HG03378 (cell line): Measurements from ENCODE around the gene PLA2G7.
"Not testable (repeated sequence)": the region's sequence is repeated elsewhere in the genome, so short reads cannot be mapped to it uniquely, and the experiment has no call there.

ENCODE experiments used
- ATAC-seq: cut with Tn5 transposase; IDR thresholded peaks from one replicate; pipeline ENCODE4 v1.9.1; 2021; ENCODE audit warnings: mild to moderate bottlenecking, moderate library complexity; ENCODE audit not compliant: unreplicated experiment

PLA2G7 gene

DNA sequence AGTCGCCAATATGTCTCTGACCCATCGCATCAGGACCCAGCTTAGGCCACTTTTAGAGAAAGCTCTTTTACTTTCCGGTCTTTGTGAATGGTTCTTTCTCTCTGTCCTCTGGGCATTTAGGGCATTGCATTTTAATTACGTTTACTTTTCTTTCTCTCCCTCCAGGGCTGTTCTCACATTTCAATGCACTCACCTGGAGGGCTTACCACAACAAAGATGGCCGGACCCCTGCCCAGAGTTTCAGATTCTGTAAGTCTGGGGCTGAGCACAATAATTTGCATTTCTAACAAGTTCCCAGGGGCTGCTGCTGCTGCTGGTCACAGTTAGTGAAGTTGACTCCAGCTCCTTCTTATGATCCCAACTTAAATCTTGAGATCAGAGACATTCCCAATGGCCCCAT is 14.6 kb upstream of the PLA2G7 start:
- no peak for ATAC-seq

DNA sequence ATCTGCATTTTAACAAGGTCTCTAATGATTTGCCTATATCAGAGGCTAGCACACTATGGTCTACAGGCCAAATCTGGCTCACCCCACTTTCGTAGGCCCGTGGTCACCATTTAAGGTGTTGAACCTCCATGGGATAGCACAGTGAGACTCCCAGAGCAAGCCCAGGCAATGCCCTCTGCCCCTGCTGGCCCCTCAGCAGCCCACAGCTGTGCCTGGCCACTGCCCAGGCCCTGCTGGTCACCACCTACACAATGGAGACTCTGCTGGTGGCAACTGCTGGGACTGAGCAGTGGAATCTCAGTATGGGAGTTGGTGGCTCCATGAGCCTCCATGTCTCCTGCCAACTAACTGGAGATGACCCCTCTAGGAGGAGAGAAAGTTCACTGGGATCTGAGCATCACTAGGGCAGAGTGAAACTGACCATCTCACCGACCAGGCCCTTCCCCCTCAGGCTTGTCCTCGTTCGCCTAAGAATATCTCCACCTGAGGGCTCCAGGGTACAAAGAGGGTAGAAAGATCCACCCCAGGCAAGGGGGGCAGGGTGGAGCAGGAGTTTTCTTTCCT is 13.8 kb upstream of the PLA2G7 start:
- no peak for ATAC-seq

DNA sequence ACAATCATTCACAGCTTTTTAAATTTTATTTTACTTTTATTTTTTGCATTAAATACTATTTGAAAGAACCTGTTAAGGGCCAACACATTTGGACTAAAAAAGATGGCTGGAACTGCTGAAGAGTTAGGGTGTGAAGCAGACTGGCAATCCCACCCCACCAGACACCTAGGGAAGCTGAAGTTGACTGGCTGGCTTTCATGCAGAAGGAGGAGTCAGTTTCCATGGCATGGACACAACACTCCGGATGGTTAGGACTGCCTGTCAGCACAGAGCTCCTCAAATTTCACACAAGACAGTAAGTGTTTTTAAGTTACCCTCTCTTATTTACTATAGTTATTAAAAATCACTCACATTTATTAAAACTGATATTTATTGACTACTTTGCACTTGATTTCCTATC is 11.5 kb upstream of the PLA2G7 start, which contains the start of gene ANKRD66:
Gene ANKRD66 (plus strand): TSS at position 238 of the 400 bp plus-strand sequence. CDS start 5,016 bp downstream, outside the sequence.
- no peak for ATAC-seq

DNA sequence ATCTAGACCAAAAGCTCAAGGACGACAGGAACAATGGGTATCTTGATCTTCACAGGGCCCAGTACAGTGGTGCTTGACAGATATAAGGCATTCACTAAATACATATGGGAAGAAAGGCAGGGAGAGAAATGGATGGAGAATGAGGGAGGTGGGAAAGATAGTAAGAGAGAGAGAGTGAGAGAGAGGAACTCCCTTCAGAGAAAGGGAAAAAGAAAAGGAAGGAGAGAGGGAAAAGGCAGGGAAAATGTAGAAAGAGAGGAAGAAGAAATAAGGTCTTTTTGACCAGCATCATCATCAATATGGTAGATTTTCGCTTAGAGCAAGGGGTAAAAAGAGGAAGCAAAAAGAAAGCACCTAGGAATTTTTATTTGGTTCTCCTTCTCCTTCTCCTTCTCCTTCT is 10.8 kb upstream of the PLA2G7 start:
- ATAC-seq: no peak

DNA sequence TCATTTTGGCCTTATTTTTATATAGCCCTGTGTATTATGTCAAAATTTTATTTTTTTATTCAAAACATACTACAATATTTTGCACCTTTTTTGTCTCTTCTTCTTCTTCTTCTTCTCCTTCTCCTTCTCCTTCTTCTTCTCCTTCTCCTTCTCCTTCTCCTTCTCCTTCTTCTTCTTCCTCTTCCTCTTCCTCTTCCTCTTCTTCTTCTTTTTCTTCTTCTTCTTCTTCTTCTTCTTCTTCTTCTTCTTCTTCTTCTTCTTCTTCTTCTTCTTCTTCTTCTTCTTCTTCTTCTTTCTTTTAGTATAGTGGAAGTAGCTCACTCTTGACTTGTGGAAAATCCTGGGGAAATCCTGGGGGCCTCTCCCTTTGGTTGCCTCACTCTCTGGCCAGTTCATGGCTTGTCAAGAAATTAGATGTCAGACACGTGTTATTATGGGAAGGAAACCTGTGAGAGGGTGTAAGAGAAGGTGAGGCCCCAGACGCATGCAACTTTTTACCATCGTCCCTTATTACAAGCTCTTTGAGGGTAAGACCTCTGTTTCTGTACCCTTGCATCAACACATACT is 9.1 kb upstream of the PLA2G7 start:
- ATAC-seq: not testable (repeated sequence)

DNA sequence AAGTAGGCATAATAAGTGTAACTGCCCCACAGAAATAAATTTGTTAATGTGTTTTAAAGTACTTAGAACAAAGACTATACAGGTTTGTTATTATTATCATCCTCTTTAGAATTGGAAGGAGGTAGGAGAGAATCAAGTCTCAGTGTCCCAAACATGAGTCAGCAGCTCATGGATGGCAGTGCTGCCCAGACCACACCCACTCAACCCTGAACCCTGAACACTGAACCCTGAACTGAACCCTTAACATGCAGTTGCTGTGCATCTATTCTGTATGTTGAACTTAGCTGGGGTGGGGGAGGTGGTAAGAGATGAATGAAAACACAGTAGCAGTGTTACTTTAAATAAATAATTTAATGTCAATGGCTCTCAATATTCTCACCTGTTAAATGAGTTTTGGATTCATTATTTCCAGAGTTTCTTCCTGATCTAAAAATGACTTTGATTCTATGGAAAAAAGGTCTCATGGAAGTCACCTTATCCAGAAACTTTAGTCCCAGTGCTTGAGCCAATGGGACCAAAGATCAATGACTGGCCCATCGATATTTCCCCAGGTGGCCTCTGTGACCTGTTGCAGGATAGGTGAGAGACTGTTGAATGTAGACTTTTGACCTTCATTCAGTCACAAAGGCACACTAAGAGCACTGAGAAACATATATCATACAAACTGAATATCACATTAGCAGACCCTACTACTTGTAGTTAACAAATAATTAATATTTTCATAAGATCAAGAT is 8.4 kb upstream of the PLA2G7 start:
- ATAC-seq: no peak

DNA sequence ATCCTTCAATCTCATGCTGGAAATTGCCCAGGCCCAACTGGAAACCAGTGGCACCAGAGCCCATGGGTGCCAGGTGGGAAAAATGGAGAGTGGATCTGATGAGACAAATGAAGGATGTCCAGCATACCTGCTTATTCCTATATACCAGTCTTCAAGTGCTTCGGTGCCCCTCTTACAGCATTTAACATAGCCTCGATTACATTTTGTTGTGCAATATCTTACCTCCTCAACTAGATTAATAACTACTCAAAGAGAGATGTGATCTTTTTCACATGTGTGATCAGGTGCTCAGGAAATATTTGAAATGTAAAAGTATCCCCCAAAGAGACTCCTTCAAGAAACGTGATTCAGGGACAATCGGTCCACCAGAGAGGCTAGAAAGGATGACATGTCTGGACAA is 6.7 kb upstream of the PLA2G7 start:
- no peak for ATAC-seq

DNA sequence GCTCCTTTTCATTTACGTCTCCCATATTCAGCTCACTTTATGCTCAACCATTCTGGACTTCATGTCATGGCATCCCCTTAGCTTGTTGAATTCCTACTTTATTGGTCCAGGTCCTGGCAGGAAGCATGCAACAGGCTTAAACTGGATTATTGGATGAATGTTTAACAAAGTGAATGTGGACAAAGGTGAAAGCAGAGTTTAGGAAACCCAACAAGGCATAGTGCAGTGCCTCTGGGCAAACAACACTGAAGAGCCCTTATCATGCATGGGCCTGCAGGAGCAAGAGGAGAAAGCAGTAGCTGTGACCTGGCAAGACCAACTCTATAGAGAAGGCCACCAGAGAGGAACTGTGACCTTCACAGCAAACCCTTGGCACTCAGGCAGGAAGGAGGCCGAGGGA is 6.3 kb upstream of the PLA2G7 start:
- ATAC-seq: no peak

DNA sequence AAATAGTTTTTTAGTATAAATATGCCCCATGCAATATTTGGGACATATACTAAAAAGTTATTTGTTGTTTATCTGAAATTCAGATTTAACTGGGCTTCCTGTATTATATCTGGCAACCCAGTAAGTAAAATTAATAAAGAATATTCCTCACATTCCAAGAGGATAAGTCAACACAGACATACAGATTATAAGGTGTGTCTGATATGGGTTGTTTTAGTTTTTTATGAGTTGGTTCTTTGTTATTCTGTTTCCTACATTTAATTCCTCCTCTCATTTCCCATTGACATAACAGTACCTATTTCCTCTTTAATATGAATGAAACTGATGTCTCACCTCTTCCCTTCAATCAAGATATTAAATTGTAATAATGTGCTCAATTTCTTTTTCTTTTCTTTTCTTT is 1.7 kb upstream of the PLA2G7 start:
- no peak for ATAC-seq

DNA sequence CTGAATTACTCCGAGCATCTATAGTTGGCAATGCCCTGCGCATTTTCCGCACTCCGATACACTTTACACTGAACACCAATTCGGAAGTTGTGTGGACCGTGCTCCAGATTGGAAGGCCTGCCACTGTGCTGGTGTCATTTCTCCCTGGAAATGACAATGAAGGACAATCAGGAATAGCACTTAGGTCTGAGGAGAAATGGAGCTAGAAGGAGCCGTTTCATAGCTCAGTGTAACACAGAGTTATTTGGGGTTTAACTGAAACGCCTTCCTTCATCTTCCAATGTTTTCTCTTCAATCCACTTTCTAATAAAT is 501 bp upstream of the PLA2G7 start:
- ATAC-seq: no peak

DNA sequence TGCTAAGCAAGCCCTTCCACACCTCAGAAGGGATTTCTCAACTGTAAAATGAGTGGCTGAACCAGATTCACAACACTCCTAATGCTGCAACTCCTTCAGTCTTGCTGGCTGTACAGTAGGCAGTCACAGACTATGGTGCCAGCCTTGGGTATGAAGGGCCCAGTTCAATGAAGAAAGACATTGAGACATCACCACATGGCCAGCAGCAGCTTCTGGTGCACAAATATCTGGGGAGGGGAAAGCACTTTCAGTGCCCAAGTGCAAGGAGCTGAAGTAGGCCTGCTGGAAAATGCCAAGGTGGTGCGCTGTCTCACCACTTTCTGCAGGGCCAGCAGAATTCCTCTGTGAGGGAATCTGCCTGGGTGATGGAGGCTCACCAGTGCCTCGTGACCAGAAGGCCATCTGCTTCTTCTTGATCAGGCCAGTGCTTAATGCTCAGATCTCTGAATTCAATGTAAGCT is 1.8 kb downstream of the PLA2G7 start:
- no peak for ATAC-seq

DNA sequence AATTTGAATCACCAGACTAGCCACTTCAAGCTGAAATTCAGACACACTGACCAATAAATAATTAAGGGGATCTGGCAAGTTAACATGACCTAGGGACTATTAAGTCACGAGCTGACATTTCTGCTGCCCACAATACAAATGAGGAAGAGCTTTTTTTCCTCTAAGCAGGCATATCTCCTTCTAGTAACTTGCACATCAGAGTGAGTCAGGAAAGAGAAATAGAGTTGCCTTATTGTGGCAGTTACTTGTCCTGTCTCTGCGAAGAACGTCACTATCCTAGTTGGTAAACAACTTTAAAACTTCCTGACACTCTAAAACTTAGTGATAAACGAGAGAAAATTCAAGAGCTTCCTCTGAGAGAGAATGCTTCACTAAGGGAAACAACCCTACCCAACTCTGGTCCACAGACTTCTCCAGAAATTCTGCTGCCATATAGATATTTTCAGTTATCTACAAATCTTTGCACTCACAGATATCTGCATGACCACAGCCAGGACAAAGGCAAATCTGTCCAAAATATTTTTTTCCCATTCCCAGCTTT is 4.2 kb downstream of the PLA2G7 start:
- ATAC-seq: no peak

DNA sequence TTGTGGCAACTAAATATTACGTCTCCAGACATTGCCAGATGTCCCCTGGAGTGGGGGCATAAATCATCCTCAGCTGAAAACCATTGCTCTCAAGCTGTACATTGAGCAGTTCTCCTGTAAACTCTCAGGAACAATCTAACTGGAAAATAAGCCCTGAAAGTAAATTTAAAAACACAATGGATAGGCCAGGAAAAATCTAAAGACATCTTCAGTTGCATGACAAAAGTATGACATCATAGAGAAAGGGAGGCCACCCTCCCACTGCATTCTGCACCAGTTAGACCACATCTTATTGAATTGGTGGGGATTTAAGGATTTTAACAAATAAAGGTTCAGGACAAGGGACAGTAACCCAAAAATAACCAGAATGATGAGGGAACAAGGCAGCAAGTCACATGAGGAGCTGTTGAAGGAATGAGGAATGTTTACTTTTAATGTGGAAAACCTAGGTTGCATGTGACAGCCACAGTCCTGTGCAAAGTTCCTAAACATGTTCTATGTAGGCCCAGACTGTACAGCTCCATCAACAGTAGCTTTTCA is 5.3 kb downstream of the PLA2G7 start:
- no peak for ATAC-seq

DNA sequence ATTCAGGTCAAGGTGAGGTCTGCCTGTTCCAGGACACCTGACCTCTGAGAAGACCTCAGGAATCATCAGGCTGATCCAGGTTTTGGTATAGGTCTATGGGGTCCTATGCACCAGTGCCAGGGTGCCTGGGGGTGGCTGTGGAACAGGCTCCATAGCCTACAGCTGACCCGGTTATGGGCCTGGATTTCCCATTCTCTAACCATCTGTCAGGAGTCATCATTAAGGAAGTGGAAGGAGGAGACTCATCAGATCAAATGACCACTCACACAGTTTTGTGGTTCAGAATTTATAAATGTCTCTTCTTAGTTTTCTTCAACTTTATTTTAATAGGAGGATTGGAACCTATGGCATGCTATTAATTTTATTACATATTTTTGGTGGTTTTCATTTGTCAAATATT is 14.8 kb downstream of the PLA2G7 start:
- no peak for ATAC-seq

DNA sequence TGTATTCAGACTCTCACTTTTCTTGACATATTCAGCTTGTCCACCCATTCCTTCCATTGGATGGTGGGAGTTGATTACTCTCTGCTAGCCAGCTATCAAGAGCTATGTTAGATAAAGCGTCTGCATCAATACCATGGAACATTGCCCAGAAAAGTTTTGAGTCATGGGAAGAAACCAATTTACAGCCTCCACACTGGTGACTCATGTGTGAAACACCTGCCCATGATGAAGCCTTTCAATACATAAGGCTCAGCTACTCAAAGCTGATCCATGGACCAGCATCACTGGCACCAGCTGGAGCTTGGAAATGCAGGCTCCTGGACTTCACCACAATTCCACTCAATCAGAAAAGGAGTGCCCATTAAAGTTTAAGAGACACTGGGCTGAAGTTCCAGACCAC is 16.1 kb downstream of the PLA2G7 start:
- ATAC-seq: no peak

DNA sequence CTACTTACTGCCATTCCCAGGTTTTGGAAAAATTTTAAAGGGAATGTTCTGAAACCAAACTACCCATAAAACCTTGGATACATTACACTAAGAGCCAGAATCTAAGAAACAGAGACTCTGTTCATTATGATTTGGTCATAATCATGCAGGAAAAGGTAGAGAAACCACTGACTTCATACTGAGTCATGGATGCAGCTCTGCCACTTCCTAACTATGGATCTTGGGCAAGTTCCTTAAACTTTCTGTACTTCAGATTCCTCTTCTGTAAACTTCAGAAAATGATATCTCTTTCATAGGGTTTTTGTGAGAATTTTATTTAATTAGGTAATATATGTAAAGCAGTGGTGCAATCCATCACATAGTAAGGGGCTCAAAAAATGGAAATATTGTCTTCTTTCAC is 20.0 kb downstream of the PLA2G7 start:
- no peak for ATAC-seq

DNA sequence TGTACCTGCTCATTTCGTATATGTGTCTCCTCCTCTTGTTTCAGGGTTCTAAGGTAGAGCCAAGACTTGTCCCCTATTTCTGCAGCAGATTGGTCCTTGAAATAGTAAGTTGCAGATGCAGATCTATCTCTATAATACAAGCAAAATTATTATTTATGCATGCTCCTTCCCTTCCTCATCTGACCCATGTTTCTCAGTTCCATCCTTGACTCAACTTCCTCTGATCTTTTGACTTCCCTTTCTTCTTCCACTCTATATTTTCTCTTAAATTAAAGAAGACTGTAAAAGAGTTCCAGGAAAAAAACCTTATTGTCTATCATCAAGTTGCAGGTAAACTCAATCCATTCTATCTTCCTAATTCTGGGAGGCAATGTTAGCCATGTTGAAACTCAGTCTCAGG is 23.7 kb downstream of the PLA2G7 start:
- ATAC-seq: no peak

DNA sequence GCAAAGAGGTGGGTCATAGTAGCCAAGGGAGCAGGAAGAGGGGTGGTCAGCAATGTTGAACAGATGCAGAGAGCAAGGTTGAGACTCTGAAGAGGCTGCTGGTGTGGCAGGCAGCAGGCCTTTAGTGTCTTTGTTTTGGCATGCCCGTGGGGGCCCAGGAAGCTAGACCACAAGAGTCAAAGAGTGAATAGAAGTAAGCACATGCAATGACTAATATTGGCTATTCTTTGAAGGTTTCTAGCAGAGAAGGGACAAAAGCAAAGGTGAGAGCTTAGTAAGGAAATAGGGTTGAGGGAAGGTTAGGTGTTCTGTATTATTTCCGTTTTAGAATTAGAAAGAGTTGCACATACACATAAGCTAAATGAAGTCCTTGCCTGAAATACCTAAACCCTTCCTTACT is 28.7 kb downstream of the PLA2G7 start:
- no peak for ATAC-seq

DNA sequence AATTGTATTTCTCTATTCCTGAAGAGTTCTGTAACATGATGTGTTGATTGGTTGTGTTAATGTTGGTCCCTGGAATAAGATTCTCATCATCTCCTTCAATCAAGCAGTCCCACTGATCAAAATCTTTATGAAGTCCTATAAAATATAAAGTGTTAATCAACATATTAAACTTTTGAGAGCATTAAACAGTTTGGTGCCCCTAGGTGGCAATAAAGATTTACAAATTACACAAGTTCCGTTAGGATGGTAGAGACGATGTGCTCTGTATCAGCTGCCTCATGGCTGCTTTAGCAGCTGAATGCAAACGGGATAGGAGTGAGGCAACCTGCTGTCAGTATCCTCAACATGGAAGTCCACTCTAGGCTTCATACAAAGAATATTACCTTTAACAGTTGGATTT is 30.6 kb downstream of the PLA2G7 start:
- no peak for ATAC-seq

DNA sequence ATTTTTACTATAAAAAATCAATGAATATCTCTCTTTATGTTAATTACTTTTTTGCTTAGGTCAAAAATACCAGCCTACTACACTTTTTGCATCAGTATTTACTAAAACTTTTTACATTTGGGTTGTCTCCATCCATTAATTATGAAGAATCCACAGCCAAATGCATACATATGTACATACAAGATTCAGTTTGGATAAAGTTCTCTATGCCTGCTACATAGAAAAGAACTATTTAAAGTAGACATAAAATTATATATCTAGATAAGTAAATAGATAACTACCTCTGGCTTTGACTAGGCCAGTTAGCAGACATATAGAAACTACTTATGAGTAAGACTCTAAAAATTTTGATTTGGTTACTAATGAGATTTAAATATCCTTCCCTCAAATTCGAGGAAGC is 35.2 kb downstream of the PLA2G7 start:
- ATAC-seq: no peak

DNA sequence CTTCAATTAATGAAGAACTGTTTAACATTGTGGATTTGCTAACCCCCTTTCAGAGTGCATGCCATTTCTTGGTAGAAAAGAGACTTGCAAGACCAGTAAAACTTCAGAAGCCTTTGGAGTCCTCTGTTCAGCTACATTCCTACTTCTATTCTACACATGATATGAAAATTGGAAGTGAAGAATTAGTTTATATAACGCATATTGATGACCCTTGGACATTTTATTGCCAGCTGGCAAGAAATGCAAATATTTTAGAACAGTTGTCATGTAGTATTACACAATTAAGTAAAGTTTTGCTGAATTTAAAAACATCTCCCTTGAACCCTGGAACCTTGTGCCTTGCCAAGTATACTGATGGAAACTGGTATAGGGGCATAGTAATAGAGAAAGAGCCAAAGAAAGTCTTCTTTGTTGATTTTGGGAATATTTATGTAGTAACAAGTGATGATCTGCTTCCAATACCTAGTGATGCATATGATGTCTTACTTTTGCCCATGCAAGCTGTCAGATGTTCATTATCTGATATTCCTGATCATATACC is 44.2 kb downstream of the PLA2G7 start:
- ATAC-seq: no peak
